Measurements from ENCODE around the gene SH3RF3.
"Not testable (repeated sequence)": the region's sequence is repeated elsewhere in the genome, so short reads cannot be mapped to it uniquely, and the experiment has no call there.

Gene SH3RF3

GRCh38 chr2:109218087-109218791 is 89.2 kb downstream of the SH3RF3 start:
- H3K36me3 ChIP-seq (ENCODE audit: control insufficient read depth, insufficient read depth, low read length) = no peaks in the 10 kb centered on the region
- no CpG with 5 or more reads among the region's 6 CpGs for WGBS (ENCODE audit: insufficient coverage, insufficient read length)
- no peak overlapping the region for H3K27ac ChIP-seq (ENCODE audit: low read length)
- H3K27me3 ChIP-seq (ENCODE audit: control insufficient read depth, insufficient read depth, low read length) = no peaks in the 10 kb centered on the region
- H3K4me1 ChIP-seq (ENCODE audit: control insufficient read depth, insufficient read depth, low read length) = no peaks in the 10 kb centered on the region
- H3K9me3 ChIP-seq (ENCODE audit: control insufficient read depth, insufficient read depth, low read length) = no peaks in the 10 kb centered on the region
- no peak overlapping the region for H3K4me3 ChIP-seq (ENCODE audit: low read length)
- DNase-seq (ENCODE audit: low read depth, low spot score) = no peak

- H3K9me3 ChIP-seq (ENCODE audit: control insufficient read depth, insufficient read depth, low read length) = no peaks in the 10 kb centered on the region
- no peak overlapping the region for H3K4me3 ChIP-seq (ENCODE audit: low read length)
- DNase-seq (ENCODE audit: low read depth, low spot score) = no peak
- no peaks in the 10 kb centered on the region for H3K36me3 ChIP-seq (ENCODE audit: control insufficient read depth, insufficient read depth, low read length)
- H3K27ac ChIP-seq (ENCODE audit: low read length) = no peak overlapping the region
- no peaks in the 10 kb centered on the region for H3K27me3 ChIP-seq (ENCODE audit: control insufficient read depth, insufficient read depth, low read length)
- WGBS (ENCODE audit: insufficient coverage, insufficient read length) = no CpG with 5 or more reads among the region's 1 CpG
- H3K4me1 ChIP-seq (ENCODE audit: control insufficient read depth, insufficient read depth, low read length) = no peaks in the 10 kb centered on the region; the same call in 1 of the 2 replicates
These were observed 89.8 kb downstream of the SH3RF3 start for GRCh38 chr2:109218792-109219126.

- H3K4me3 ChIP-seq (ENCODE audit: low read length) = no peak overlapping the region
- H3K9me3 ChIP-seq (ENCODE audit: control insufficient read depth, insufficient read depth, low read length) = no peaks in the 10 kb centered on the region
- DNase-seq (ENCODE audit: low read depth, low spot score) = no peak
- H3K27me3 ChIP-seq (ENCODE audit: control insufficient read depth, insufficient read depth, low read length) = no peaks in the 10 kb centered on the region
- H3K27ac ChIP-seq (ENCODE audit: low read length) = no peak overlapping the region
- H3K36me3 ChIP-seq (ENCODE audit: control insufficient read depth, insufficient read depth, low read length) = no peaks in the 10 kb centered on the region
- no peaks in the 10 kb centered on the region; the same call in 1 of the 2 replicates for H3K4me1 ChIP-seq (ENCODE audit: control insufficient read depth, insufficient read depth, low read length)
- WGBS (ENCODE audit: insufficient coverage, insufficient read length) = no CpG with 5 or more reads among the region's 2 CpGs
These were observed 91.9 kb downstream of the SH3RF3 start for GRCh38 chr2:109220860-109221259.

GRCh38 chr2:109221316-109221715 is 92.3 kb downstream of the SH3RF3 start:
- not testable (repeated sequence) for DNase-seq (ENCODE audit: low read depth, low spot score); H3K27ac ChIP-seq (ENCODE audit: low read length)
- no CpG with 5 or more reads among the region's 9 CpGs for WGBS (ENCODE audit: insufficient coverage, insufficient read length)

GRCh38 chr2:109222422-109222821 is 93.4 kb downstream of the SH3RF3 start:
- Histone ChIP-seq H3K36me3 (ENCODE audit: control insufficient read depth, insufficient read depth, low read length) (no peaks in the 10 kb centered on the region), H3K4me1 (ENCODE audit: control insufficient read depth, insufficient read depth, low read length) (no peaks in the 10 kb centered on the region; the same call in 1 of the 2 replicates), H3K27me3 (ENCODE audit: control insufficient read depth, insufficient read depth, low read length) (no peaks in the 10 kb centered on the region), H3K27ac (ENCODE audit: low read length) (no peak overlapping the region), H3K4me3 (ENCODE audit: low read length) (no peak overlapping the region), H3K9me3 (ENCODE audit: control insufficient read depth, insufficient read depth, low read length) (no peaks in the 10 kb centered on the region)
- DNase-seq (ENCODE audit: low read depth, low spot score) = no peak
- no CpG with 5 or more reads among the region's 3 CpGs for WGBS (ENCODE audit: insufficient coverage, insufficient read length)

More at GRCh38 chr2:109221316-109221715, 92.3 kb downstream of the SH3RF3 start:
- not testable (repeated sequence) for H3K9me3 ChIP-seq (ENCODE audit: control insufficient read depth, insufficient read depth, low read length); H3K4me1 ChIP-seq (ENCODE audit: control insufficient read depth, insufficient read depth, low read length); H3K27me3 ChIP-seq (ENCODE audit: control insufficient read depth, insufficient read depth, low read length); H3K36me3 ChIP-seq (ENCODE audit: control insufficient read depth, insufficient read depth, low read length); H3K4me3 ChIP-seq (ENCODE audit: low read length)

- no peak for DNase-seq (ENCODE audit: low read depth, low spot score)
- H3K27me3 ChIP-seq (ENCODE audit: control insufficient read depth, insufficient read depth, low read length) = no peaks in the 10 kb centered on the region
- no peaks in the 10 kb centered on the region; the same call in 1 of the 2 replicates for H3K4me1 ChIP-seq (ENCODE audit: control insufficient read depth, insufficient read depth, low read length)
- no peaks in the 10 kb centered on the region for H3K36me3 ChIP-seq (ENCODE audit: control insufficient read depth, insufficient read depth, low read length)
- H3K9me3 ChIP-seq (ENCODE audit: control insufficient read depth, insufficient read depth, low read length) = no peaks in the 10 kb centered on the region
- no CpG with 5 or more reads among the region's 16 CpGs for WGBS (ENCODE audit: insufficient coverage, insufficient read length)
- H3K4me3 ChIP-seq (ENCODE audit: low read length) = no peak overlapping the region
- no peak overlapping the region for H3K27ac ChIP-seq (ENCODE audit: low read length)
These were observed 93.9 kb downstream of the SH3RF3 start for GRCh38 chr2:109222825-109223471.

- DNase-seq (ENCODE audit: low read depth, low spot score) = no peak
- Histone ChIP-seq H3K4me3 (ENCODE audit: low read length) (no peak overlapping the region), H3K4me1 (ENCODE audit: control insufficient read depth, insufficient read depth, low read length) (no peaks in the 10 kb centered on the region; the same call in 1 of the 2 replicates), H3K9me3 (ENCODE audit: control insufficient read depth, insufficient read depth, low read length) (no peaks in the 10 kb centered on the region), H3K36me3 (ENCODE audit: control insufficient read depth, insufficient read depth, low read length) (no peaks in the 10 kb centered on the region), H3K27ac (ENCODE audit: low read length) (no peak overlapping the region), H3K27me3 (ENCODE audit: control insufficient read depth, insufficient read depth, low read length) (no peaks in the 10 kb centered on the region)
- WGBS (ENCODE audit: insufficient coverage, insufficient read length) = no CpG with 5 or more reads among the region's 8 CpGs
These were observed 94.5 kb downstream of the SH3RF3 start for GRCh38 chr2:109223490-109223889.

GRCh38 chr2:109224341-109224740 is 95.3 kb downstream of the SH3RF3 start:
- DNase-seq (ENCODE audit: low read depth, low spot score); H3K4me1 ChIP-seq (ENCODE audit: control insufficient read depth, insufficient read depth, low read length); H3K4me3 ChIP-seq (ENCODE audit: low read length); H3K9me3 ChIP-seq (ENCODE audit: control insufficient read depth, insufficient read depth, low read length); H3K36me3 ChIP-seq (ENCODE audit: control insufficient read depth, insufficient read depth, low read length); H3K27me3 ChIP-seq (ENCODE audit: control insufficient read depth, insufficient read depth, low read length); H3K27ac ChIP-seq (ENCODE audit: low read length): not testable (repeated sequence)
- no CpG with 5 or more reads among the region's 8 CpGs for WGBS (ENCODE audit: insufficient coverage, insufficient read length)

GRCh38 chr2:109225170-109225782 is 96.3 kb downstream of the SH3RF3 start:
- peaks cover 2% of the 10 kb centered on the region for H3K4me1 ChIP-seq (ENCODE audit: control insufficient read depth, insufficient read depth, low read length)
- WGBS (ENCODE audit: insufficient coverage, insufficient read length) = no CpG with 5 or more reads among the region's 11 CpGs

GRCh38 chr2:109226128-109226527 is 97.1 kb downstream of the SH3RF3 start:
- peaks cover 2% of the 10 kb centered on the region for H3K4me1 ChIP-seq (ENCODE audit: control insufficient read depth, insufficient read depth, low read length)
- no CpG with 5 or more reads among the region's 2 CpGs for whole genome bisulfite sequencing (ENCODE audit: insufficient coverage, insufficient read length)

More at GRCh38 chr2:109225170-109225782, 96.3 kb downstream of the SH3RF3 start:
- Histone ChIP-seq H3K27me3 (ENCODE audit: control insufficient read depth, insufficient read depth, low read length) (no peaks in the 10 kb centered on the region), H3K27ac (ENCODE audit: low read length) (no peak overlapping the region), H3K4me3 (ENCODE audit: low read length) (no peak overlapping the region), H3K36me3 (ENCODE audit: control insufficient read depth, insufficient read depth, low read length) (no peaks in the 10 kb centered on the region), H3K9me3 (ENCODE audit: control insufficient read depth, insufficient read depth, low read length) (no peaks in the 10 kb centered on the region)
- no peak for DNase-seq (ENCODE audit: low read depth, low spot score)

More at GRCh38 chr2:109226128-109226527, 97.1 kb downstream of the SH3RF3 start:
- Histone ChIP-seq H3K27me3 (ENCODE audit: control insufficient read depth, insufficient read depth, low read length) (no peaks in the 10 kb centered on the region), H3K27ac (ENCODE audit: low read length) (no peak overlapping the region), H3K4me3 (ENCODE audit: low read length) (no peak overlapping the region), H3K36me3 (ENCODE audit: control insufficient read depth, insufficient read depth, low read length) (no peaks in the 10 kb centered on the region), H3K9me3 (ENCODE audit: control insufficient read depth, insufficient read depth, low read length) (no peaks in the 10 kb centered on the region)
- no peak for DNase-seq (ENCODE audit: low read depth, low spot score)

Measured in iPS DF 6.9 (cell line).